NCI-H1105 (cell line): ENCODE data around the gene KREMEN2.
"Not testable (repeated sequence)": the region's sequence is repeated elsewhere in the genome, so short reads cannot be mapped to it uniquely, and the experiment has no call there.

ENCODE experiments used
- DNase-seq: peaks from one replicate; lab custom pipeline; 2025; lab: John Stamatoyannopoulos, UW

Gene KREMEN2, protein sequence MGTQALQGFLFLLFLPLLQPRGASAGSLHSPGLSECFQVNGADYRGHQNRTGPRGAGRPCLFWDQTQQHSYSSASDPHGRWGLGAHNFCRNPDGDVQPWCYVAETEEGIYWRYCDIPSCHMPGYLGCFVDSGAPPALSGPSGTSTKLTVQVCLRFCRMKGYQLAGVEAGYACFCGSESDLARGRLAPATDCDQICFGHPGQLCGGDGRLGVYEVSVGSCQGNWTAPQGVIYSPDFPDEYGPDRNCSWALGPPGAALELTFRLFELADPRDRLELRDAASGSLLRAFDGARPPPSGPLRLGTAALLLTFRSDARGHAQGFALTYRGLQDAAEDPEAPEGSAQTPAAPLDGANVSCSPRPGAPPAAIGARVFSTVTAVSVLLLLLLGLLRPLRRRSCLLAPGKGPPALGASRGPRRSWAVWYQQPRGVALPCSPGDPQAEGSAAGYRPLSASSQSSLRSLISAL

DNA sequence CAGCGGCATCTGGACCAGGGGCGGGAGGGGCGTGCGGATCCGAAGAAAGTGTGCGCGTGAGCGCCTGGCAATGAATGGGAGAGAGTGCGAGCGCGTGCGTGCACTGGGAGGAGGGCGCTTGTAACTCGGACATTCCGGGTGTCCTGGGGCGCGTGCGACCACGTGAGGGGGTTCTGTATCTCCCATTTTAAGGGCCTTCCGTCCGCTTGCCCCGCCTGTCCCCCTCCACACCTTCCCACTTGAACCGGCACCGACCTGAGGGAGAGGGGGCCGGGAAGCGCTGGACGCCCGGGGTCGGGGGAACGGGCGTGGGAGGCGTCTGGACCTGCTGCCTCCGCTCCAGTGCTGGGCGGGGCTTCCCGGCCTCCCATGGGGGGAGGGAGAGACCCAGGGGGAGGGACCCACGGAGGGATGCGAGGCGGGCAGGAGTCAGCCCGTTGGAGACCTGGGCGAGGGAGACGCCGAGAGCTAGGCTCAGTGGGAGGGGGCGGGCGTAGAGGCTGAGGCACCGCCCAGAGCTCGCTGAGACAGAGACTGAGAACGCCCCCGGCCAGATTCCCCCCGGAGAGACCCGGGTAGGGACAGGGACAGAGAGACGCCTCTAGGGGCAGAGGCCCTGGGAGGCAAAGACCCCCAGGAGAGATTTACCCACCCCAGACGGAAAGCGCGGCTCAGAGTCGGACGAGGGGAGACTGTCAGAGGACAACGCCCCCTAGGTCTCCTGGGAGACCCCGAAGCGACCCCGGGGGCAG, at the start of gene KREMEN2:
KREMEN2 (plus strand) TSS at position 553 of the 752 bp plus-strand sequence. CDS start 246 bp downstream, outside the sequence.
- DNase-seq = peak; percentile 51

DNA sequence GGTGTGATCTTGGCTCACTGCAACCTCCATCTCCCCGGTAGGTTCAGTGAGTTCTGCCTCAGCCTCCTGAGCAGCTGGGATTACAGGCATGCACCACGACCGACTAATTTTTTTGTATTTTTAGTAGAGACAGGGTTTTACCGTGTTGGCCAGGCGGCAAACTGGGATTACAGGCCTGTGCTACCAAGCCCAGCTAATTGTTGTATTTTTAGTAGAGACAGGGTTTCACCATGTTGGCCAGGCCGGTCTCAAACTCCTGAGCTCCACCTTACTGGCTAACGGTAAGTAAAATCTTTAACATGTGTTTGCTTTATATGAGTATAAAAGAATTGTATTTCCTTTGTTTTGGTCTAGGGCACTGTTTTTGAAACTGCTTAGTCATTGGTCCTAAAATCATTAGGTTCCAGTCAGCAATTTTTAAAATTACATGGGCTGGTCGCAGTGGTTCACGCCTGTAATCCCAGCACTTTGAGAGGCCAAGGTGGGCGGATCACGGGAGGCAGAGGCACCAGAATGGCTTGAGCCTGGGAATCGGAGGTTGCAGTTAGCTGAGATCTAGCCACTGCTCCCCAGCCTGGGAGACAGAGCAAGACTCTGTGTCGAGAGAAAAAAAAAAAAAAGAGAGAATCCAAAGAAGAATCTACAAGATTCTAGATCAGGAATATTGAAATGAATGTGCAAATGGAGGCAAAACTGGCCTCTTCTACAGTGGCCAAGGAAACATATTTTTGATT, 48.7 kb upstream of the KREMEN2 start:
- no peak for DNase-seq

DNA sequence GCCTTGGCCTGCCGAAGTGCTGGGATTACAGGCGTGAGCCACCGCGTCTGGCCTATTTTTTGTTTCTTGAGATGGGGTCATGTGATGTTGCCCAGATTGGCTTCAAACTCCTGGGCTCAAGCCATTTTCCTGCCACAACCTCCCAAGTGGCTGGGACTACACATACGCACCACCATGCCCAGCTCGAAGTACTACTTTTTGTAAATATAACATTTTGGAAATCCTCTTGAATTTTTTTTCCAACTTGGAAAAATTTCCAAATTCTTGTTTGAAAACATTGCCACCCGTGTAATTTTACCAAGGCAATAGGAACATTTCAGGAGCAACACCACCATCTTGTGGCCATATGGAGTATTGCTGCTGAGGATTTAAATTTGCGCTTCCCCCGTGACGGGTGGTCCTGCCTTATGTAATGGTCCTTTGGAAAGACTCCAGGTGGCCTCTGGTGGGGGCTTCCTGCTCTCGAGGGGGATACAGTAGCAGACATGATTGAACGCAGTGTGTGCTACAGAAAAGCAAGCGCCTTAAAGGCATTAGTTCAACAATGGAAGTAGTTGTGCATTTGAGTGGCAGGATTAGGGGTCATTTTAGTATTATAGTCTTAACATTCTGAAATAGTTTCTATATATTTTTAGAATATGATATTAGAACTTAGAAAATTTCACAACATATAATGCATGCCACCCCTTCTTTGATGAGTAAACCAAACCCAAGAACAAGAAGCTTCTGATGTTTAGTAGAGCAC, 44.4 kb upstream of the KREMEN2 start:
- peak; percentile 20 for DNase-seq

DNA sequence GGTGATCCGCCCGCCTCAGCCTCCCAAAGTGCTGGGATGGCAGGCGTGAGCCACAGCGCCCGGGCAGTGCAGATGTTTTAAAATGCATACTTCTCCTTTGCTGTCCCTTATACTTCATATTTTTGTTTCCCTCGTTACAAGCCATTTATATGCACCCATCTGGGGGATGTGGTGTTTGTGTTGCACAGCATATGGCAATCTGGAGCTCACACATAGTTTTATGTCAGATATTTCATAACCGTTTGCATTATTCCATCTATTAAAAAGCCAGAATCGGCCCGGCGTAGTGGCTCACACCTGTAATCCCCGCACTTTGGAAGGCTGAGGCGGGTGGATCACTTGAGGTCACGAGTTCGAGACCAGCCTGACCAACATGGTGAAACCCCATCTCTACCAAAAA, 40.6 kb upstream of the KREMEN2 start:
- DNase-seq = no peak

DNA sequence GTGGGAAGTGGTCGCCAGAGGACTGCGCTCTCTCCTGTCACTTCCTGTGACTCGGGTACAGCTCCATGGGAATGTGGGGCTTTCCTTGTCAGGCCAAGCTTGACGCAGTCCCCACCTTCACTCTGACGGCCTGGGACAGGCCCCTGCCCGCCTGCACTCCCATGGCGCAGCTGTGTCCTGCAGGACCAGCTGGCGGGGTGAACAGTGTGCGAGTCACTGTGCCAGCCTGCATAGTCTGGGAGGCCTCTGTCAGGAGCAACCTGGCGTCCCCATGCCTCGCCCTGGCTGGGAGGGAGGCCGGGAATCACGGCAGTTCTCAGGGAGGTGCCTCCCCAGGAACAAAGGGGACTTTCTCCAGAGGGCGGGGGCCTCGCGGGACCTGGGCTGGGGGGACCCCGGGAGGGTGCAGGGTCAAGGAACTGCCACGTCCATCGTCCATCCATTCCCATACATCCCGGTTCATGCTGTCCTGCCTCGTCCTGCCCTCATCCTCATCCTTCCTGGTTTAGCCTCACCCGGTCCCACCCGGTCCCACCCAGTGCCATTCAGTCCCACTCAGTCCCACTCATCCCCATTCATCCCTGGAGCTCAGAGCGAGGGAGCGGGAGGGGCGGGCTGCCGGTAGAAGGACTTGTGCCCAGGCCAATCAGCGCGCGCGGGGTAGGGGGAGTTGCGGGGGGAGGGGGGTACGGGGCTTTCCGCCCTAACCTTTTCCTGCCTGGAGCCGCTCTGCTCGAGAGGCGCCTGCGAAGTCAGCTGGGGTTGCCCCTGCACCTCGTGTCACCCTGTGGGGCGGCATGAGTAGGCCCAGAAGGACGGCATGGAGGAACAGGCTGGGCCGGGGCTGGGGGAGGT, 38.9 kb upstream of the KREMEN2 start:
- DNase-seq = no peak

DNA sequence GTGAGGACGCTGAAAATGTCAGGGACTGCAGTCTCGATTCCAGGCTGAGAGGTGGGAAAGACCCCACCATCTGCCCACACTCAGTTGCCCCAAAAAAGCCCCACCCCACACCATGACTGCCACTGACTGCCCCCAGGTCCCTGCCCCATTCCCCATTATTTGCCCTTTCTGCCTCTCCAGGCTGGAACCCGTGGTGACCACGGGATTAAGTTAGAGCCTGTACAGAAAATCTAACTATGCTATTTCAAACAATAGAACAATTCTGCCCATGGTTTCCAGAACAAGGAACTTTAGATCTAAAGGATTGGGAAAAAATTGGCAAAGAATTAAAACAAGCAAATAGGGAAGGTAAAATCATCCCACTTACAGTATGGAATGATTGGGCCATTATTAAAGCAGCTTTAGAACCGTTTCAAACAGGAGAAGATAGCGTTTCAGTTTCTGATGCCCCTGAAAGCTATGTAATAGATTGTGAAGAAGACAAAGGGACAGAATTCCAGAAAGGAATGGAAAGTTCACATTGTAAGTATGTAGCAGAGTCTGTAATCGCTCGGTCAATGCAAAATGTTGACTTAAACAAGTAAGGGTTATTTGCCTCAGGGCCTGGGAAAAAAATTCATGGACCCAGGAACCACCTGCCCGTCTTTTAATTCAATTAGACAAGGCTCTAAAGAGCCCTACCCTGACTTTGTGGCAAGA, 38.0 kb upstream of the KREMEN2 start:
- no peak for DNase-seq

DNA sequence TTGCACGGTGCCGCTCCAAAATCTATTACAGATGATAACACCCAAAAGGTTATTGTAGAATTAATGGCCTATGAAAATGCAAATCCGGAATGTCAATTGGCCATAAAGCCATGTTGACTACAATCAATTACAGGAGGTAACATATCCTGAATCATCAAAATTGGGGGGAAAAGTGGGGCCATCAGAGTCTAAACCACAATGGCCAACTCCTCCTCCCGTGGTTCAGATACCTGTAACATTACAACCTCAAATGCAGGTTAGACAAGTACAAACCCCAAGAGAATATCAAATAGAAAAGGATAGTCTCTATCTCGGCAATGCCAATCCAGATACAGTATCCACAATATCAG, 37.5 kb upstream of the KREMEN2 start:
- DNase-seq = no peak

DNA sequence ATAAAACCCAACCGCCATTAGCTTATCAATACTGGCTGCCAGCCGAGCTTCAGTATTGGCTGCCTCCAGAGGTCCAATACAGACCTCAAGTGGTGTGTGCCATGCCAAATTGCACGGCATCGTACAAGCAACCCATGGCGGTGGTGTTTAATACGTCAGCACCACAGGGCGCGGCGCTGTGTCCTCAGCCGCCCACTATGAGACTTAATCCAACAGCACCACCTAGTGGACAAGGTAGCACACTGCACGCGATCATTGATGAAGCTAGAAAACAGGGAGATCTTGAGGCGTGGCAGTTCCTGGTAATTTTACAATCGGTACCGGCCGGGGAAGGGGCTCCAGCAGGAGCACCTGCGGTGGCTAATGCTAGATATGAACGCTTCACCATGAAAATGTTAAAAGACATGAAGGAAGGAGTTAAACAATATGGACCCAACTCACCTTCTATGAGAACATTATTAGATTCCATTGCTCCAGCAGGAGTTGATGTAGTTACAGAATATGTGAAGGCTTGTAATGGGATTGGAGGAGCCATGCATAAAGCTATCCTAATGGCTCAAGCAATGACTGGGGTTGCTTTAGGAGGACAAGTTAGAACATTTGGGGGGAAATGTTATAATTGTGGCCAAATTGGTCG, 36.9 kb upstream of the KREMEN2 start:
- DNase-seq = peak; percentile 72

DNA sequence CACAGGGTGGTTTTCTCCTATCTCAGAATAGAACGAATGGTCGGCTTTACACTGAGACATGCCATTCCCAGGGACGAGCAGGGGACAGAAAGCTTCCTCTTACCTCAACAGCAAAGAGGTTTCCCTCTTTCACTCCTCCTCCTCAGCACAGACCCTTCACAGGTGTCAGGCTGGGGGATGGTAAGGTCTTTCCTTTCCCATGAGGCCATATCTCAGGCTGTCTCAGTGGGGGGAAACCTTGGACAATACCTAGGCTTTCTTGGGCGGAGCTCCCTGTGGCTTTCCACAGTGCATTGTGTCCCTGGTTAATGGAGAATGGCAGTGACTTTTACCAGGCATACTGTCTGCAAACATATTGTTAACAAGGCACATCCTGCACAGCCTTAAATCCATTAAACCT, 35.9 kb upstream of the KREMEN2 start:
- DNase-seq = not testable (repeated sequence)

DNA sequence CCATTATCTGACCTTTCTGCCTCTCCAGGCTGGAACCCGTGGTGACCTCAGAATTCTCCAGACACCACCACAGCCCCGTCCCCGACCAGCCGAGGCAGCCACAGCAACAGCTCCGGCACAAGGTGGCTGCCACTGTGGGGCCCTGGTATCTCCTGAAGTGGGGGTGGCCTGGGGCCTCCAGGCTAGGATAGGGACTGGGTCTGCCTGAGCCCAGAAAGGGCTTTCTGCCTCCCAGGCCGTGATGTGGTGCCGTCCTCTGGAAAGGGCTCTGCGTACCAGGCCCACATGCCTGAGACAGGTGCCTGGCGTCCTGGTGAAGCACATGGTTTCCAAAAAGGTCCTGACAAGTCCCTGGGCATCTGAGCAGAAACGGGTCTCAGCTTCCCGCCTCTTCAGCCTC, 35.3 kb upstream of the KREMEN2 start:
- DNase-seq = no peak

DNA sequence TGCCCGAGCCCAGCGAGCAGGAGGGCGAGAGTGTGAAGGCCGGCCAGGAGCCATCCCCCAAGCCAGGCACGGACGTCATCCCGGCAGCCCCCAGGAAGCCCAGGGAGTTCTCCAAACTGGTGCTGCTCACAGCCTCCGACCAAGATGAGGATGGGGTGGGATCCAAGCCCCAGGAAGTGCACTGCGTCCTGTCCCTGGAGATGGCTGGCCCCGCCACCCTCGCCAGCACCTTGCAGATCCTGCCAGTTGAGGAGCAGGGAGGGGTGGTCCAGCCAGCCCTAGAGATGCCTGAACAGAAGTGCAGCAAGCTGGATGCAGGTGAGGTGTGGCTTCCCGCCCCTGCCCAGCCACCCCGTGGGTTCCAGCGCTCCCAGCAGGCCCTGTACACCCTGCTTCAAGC, 34.4 kb upstream of the KREMEN2 start:
- DNase-seq = no peak

DNA sequence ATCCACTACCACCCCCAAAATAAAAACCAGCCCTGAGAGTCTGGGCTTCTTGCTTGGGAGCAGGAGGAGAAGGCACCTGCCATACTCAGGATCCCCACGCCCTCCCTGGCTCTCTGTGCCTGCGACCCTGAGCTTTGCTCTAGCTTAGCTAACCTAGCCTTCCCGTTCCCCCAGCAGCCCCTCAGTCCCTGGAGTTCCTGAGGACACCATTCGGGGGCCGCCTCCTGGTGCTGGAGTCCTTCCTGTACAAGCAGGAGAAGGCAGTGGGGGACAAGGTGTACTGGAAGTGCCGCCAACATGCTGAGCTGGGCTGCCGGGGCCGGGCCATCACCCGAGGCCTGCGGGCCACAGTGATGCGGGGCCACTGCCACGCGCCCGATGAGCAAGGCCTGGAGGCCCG, 33.8 kb upstream of the KREMEN2 start:
- DNase-seq = no peak

DNA sequence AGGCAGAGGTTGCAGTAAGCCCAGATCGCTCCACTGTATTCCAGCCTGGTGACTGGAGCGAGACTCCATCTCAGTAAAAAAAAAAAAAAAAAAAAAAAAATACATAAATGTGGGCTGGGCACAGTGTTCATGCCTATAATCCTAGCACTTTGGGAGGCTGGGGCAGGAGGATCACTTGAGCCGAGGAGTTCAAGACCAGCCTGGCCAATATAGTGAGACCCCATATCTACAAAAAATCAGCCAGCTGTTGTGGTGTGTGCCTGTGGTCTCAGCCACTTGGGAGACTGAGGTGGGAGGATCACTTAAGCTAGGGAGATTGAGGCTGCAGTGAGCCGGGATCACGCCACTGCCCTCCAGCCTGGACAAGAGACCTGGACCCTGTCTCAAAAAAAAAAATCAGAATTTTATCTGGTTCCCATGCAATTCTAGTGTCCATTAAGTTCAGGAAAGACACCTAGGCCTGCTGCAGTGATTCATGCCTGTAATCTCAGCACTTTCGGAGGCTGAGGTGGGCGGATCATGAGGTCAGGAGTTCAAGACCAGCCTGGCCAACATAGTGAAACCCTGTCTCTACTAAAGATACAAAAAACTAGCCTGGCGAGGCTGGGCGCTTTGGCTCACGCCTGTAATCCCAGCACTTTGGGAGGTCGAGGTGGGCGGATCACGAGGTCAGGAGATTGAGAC, 32.7 kb upstream of the KREMEN2 start:
- DNase-seq = not testable (repeated sequence)

DNA sequence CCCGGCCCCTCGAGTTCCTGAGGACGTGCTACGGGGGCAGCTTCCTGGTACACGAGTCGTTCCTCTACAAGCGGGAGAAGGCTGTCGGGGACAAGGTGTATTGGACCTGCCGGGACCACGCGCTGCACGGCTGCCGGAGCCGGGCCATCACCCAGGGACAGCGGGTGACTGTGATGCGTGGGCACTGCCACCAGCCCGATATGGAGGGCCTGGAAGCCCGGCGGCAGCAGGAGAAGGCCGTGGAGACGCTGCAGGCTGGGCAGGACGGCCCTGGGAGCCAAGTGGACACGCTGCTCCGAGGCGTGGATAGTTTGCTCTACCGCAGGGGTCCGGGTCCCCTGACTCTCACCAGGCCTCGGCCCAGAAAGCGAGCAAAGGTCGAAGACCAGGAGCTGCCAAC, 30.9 kb upstream of the KREMEN2 start:
- DNase-seq = no peak

DNA sequence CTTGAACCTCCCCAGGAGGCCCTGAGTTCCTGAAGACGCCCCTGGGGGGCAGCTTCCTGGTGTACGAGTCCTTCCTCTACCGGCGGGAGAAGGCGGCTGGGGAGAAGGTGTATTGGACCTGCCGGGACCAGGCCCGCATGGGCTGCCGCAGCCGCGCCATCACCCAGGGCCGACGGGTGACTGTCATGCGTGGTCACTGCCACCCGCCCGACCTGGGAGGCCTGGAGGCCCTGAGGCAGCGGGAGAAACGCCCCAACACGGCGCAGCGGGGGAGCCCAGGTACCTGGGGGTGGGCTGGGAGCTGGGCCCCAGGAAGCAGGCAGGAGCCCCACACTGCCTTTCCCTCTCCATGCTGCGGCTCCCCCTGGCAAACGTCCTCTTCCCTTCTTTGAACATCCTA, 30.4 kb upstream of the KREMEN2 start:
- no peak for DNase-seq

DNA sequence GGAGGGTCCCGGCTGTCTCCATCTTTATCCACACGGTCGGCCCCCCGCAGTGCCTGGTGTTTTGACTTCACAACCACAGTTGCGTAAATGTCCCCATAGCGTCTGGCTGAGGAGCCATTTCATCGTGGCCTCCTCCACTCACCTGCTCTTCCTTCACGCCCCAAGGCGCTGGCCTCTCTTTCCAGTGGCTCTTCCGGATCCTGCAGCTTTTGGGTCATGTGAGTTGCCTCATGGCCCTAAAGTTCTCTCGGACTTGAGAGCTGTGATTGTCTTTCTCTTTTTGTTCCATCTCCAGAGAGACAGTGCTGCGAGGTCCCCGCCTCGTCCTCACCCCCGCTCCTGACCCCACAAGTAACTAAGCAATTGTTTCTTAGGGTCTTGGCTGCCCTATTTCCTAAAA, 29.6 kb upstream of the KREMEN2 start:
- DNase-seq = no peak

DNA sequence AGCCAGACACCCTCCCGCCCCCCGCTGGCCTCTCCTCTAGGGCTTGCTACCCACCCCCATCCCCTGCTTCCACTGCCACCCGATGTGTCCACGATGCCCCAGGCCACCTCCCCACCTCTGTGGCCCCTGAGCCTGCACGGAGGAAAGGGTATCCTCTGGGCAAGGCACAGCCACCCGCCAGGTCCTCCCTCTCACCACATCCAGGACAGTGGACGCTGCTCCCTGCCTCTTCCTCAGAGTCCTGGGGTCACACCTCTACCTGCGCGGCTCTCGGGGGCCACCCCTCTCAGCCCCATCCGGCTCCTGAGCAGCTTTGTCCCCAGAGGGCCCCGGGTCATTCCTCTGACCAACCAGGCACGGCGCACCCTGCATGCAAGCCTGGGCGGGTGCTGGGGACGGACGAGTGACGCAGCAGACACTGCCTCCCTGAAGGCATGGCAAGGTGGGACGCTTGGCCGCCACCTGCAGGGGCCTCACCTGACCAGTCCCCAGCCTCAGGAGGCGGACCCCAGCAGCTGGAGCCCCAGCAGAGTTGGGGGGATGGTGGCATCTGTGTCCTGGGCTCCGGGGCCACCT, 27.6 kb upstream of the KREMEN2 start:
- DNase-seq = no peak

DNA sequence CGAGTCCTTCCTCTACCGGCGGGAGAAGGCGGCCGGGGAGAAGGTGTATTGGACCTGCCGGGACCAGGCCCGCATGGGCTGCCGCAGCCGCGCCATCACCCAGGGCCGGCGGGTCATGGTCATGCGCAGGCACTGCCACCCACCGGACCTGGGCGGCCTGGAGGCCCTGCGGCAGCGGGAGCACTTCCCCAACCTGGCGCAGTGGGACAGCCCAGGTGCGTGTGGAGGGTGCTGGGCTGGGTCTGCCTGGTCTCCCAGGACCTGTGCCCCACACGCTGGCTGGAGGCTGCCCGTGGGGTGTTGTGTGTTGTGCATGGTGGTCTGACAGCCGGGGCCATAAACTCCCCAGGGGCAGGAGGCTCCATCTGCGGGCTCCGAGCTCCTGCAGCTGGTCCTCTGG, 26.9 kb upstream of the KREMEN2 start:
- DNase-seq = no peak

DNA sequence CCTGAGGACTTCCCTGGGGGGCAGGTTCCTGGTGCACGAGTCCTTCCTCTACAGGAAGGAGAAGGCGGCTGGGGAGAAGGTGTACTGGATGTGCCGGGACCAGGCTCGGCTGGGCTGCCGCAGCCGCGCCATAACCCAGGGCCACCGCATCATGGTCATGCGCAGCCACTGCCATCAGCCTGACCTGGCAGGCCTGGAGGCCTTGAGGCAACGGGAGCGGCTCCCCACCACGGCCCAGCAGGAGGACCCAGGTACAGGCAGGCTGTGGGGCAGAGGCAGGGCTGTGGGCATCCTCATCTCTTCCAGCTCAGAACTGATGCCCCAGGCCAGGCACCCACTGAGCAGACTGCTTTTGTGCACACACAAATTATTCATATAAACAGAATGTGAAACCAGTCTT, 25.9 kb upstream of the KREMEN2 start:
- DNase-seq = no peak
